Measurements from ENCODE around the gene CEACAM6. TPM values are rescaled to one million over a fixed set of nuclear protein-coding genes. Genes with fewer than 3 reads are reported as not detected.

CEACAM6 gene
- total and polyA plus RNA-seq, 9 of the 15 experiments (the other 6 are each of a cell fraction or from before 2014, with no cell fraction given), result 0.24 TPM; not detected in 8

GRCh38 chr19:41744850-41745249 is 10.5 kb upstream of the CEACAM6 start:
- Histone ChIP-seq H3K9ac (ENCODE audit: insufficient read depth in 1 of 2, low read depth in 2 of 2, low read length in 2 of 2) (no peak overlapping the region), H3K36me3 (ENCODE audit: control insufficient read depth, insufficient read depth, low read length) (no peaks in the 10 kb centered on the region), H3K4me2 (ENCODE audit: insufficient read depth, low read length) (no peak overlapping the region), H3K4me1 (replicated peaks in 1 of 2; ENCODE audit: control insufficient read depth in 2 of 2, insufficient read depth in 2 of 2, low read length in 2 of 2) (no peaks in the 10 kb centered on the region), H3K79me2 (ENCODE audit: control insufficient read depth, insufficient read depth, low read length) (no peaks in the 10 kb centered on the region), H2AFZ (ENCODE audit: low read depth, low read length) (no peak overlapping the region), H4K20me1 (replicated peaks; ENCODE audit: control insufficient read depth, insufficient read depth, low read length) (no peaks in the 10 kb centered on the region; the same call in 1 of the 2 replicates), H3K4me3 (no peak overlapping the region), H3K9me1 (ENCODE audit: control insufficient read depth, insufficient read depth, low read length) (no peaks in the 10 kb centered on the region), H3K27me3 (ENCODE audit: control insufficient read depth in 2 of 2, insufficient read depth in 2 of 2, low read length in 2 of 2) (peaks cover 5 to 7% of the 10 kb centered on the region in 2 experiments; a peak in 3 of 5 replicates), H3K27ac (ENCODE audit: extremely low read depth, low read depth, low read length) (no peak overlapping the region), H3K9me3 (replicated peaks; ENCODE audit: control insufficient read depth, insufficient read depth, low read depth, low read length) (no peaks in the 10 kb centered on the region)
- POLR2A ChIA-PET, result no interaction called here
- no TSS peak for BruUV-seq (replicated peaks)
- no peak for FAIRE-seq
- intact Hi-C loops (cut with micrococcal nuclease) (no loop called here), in situ Hi-C loops (cut with MboI) (loop anchor here (5.0 kb wide), 1 partner anchor 38 kb away; the partner anchor contains the start of gene CEACAM5)
- CTCF ChIA-PET (ENCODE audit: low intra/inter-chr PET ratio), result no interaction called here
- no peak for ATAC-seq
- DNase-seq (ENCODE audit: extremely low read depth in 1 of 4, low spot score in 3 of 4), result no peak
- TF ChIP-seq ZBTB12 (CRISPR knock-in tag; IDR thresholded peaks at IDR 0.05) (no peak), HMBOX1 (IDR thresholded peaks at IDR 0.05) (no peak), MAX (CRISPR knock-in tag; IDR thresholded peaks at IDR 0.05) (no peak), SPI1 (IDR thresholded peaks at IDR 0.05; ENCODE audit: borderline replicate concordance, low read depth, low read length) (0 out of 2 replicates have a peak, but pooled peaks have one; percentile 19), ZC3H8 (IDR thresholded peaks at IDR 0.05) (no peak), NFYB (IDR thresholded peaks at IDR 0.05; ENCODE audit: extremely low read depth, insufficient read length) (no peak)
- WGBS (ENCODE audit: insufficient coverage, low coverage, missing lambda C conversion rate), result 0% methylated on average over 4 of the region's 4 CpGs
